HG02610 (cell line): ENCODE measurements around the gene LLCFC1.
"Not testable (repeated sequence)": the region's sequence is repeated elsewhere in the genome, so short reads cannot be mapped to it uniquely, and the experiment has no call there.

ENCODE experiments used
- ATAC-seq: cut with Tn5 transposase; IDR thresholded peaks from one replicate; pipeline ENCODE4 v1.9.1; 2021; ENCODE audit warnings: mild to moderate bottlenecking, moderate library complexity; ENCODE audit not compliant: unreplicated experiment

Gene LLCFC1

DNA sequence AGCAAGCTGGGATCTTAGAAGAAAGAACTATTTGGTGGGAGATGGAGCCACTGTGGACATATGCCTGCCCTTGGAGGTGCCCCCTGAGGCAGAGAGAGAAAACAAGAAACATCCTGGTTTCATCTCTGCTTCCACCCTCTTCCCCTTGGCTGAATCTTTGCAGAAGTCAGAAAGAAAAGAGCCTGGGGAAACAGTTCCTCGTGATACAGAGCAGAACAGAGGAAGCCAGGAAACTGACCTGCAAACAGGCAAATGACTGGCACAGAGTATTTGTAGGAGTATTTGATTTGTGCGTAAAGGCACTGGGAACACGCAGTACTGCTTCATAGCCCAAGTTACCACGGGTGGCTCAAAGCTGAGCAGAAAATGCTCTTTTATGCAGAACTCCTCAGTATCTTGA is 29.9 kb downstream of the LLCFC1 start:
- no peak for ATAC-seq

DNA sequence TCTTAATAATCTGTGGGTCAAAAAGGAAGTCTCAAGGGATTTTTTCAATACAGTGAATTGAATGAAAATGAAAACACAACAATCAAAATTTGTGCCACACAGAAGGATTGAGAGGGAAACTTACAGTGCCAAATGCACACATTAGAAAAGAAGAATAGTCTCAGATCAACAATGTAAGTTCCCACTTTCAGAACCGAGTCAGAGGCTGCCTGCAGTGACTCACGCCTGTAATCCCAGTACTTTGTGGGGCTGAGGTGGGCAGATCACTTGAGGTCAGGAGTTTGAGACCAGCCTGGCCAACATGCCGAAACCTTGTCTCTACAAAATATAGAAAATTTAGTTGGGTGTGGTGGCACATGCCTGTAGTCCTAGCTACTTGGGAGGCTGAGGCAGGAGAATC is 35.3 kb downstream of the LLCFC1 start:
- no peak for ATAC-seq

DNA sequence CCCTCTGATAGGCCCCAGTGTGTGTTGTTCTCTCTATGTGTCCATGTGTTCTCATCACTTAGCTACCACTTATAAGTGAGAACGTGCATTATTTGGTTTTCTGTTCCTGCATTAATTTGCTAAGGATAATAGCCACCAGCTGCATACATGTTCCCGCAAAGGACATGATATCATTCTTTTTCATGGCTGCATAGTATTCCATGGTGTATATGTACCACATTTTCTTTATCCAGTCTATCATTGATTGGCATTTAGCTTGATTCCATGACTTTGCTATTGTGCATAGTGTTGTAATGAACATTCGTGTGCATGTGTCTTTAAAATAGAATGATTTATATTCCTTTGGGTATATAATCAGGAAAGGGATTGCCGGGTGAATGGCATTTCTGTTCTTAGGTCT is 39.1 kb downstream of the LLCFC1 start:
- not testable (repeated sequence) for ATAC-seq

DNA sequence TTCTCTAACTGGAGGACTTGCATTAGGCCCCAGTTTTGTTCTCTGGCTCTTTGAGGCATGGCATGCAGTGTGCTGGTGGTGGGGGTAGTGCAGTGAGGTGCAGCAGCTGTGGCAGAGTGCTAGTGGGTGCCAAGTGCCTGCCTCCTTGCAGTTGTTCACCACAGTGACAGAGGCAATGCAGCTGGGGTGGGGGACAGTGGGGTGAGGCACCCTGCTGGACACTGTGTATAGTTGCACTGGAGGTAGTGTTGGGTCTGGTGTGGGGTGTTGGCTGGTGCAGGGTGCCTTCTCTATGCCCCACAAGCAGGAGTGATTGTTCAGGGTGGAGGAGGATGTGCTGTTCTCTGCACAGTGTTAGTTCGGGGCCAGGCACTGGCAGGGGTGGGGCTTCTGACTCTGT is 44.5 kb downstream of the LLCFC1 start:
- no peak for ATAC-seq

DNA sequence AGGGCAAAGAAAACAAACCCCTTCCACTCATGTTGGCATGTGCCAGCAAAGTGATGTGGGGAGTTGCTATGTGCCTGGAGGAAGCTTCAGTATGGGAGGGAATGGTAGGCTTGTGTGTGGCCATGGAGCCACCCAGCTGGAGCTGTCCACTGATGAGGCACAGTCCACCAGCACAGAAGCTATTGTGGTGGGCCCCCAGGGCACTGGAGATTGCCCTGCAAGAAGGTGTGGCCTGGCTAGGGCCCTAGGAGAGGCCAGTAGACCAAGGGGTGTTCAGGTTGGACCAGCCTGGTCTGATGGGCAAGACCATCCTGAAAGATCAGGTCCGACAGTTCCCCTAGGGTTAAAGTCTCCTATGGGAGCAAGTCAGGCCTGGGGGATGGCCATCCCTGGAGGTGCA is 45.0 kb downstream of the LLCFC1 start:
- no peak for ATAC-seq
